ENCODE measurements around the gene OR5H2.

Gene OR5H2

DNA sequence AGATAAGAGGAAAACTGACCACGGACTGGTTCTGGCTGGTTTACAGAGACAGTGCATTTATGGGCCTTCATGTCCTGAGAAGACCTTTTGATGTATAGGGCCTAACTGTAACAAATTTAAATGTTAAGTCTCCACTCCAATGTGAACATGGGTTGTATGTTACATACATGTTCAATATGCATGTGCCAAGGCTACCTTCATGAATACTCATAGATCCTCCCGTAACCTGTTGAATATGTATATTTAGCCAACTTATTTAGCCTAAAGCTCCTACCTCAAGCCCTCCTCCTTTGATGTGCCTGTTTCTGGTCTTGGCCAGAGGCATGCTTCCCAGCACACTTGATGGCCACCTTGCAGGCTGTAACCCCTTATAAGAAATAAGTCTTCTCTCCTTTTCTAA, at the start of gene OR5H2:
Gene OR5H2, plus strand, starts transcription at position 301 of the 400 bp plus-strand sequence. CDS start 398 bp downstream, outside the sequence.
- TF ChIP-seq, protein P1, sequence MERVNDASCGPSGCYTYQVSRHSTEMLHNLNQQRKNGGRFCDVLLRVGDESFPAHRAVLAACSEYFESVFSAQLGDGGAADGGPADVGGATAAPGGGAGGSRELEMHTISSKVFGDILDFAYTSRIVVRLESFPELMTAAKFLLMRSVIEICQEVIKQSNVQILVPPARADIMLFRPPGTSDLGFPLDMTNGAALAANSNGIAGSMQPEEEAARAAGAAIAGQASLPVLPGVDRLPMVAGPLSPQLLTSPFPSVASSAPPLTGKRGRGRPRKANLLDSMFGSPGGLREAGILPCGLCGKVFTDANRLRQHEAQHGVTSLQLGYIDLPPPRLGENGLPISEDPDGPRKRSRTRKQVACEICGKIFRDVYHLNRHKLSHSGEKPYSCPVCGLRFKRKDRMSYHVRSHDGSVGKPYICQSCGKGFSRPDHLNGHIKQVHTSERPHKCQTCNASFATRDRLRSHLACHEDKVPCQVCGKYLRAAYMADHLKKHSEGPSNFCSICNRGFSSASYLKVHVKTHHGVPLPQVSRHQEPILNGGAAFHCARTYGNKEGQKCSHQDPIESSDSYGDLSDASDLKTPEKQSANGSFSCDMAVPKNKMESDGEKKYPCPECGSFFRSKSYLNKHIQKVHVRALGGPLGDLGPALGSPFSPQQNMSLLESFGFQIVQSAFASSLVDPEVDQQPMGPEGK (CRISPR knock-in tag; IDR thresholded peaks at IDR 0.05; ENCODE audit: borderline replicate concordance), result no peak
- TF ChIP-seq CSRNP3 (CRISPR knock-in tag; IDR thresholded peaks at IDR 0.05) (no peak), ZNF565 (CRISPR knock-in tag; conservative IDR thresholded peaks at IDR 0.05; ENCODE audit: low read depth) (no peak), ZFP3 (CRISPR knock-in tag; IDR thresholded peaks at IDR 0.05) (no peak), OSR1 (CRISPR knock-in tag; IDR thresholded peaks at IDR 0.05) (no peak), BACH2 (CRISPR knock-in tag; IDR thresholded peaks at IDR 0.05; ENCODE audit: borderline replicate concordance) (no peak)
- ATAC-seq, result no peak

DNA sequence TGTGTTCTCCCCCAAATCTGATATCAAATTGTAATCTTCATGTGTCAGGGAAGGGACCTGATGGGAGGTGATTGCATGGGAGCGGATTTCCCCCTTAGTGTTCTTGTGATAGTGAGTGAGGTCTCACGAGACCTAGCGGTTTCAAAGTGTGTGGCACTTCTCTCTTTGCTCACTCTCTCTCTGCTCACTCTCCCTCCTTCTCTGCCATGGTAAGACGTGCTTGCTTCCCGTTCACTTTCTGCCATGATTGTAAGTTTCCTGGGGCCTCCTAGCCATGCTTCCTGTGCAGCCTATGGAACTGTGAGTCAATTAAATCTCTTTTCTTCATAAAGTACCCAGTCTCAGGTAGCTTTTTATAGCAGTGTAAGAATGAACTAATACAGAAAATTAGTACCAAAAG, 48.8 kb upstream of the OR5H2 start:
- no peak for ATAC-seq
- TF ChIP-seq GLIS3 (CRISPR knock-in tag; IDR thresholded peaks at IDR 0.05), result no peak
- TF ChIP-seq POU6F1 (CRISPR knock-in tag; IDR thresholded peaks at IDR 0.05; ENCODE audit: borderline replicate concordance, low read depth), result no peak
- TF ChIP-seq TCF4 (CRISPR knock-in tag; IDR thresholded peaks at IDR 0.05; ENCODE audit: borderline replicate concordance), result no peak
- no peak for TF ChIP-seq TOX (CRISPR knock-in tag; IDR thresholded peaks at IDR 0.05; ENCODE audit: borderline replicate concordance)
- no peak for TF ChIP-seq TSHZ2 (CRISPR knock-in tag; IDR thresholded peaks at IDR 0.05)
- TF ChIP-seq ARNTL (CRISPR knock-in tag; IDR thresholded peaks at IDR 0.05; ENCODE audit: borderline replicate concordance, low read depth), result no peak
- TF ChIP-seq ZNF565 (CRISPR knock-in tag; conservative IDR thresholded peaks at IDR 0.05; ENCODE audit: low read depth), result no peak
- no peak for TF ChIP-seq ZC3H10 (CRISPR knock-in tag; IDR thresholded peaks at IDR 0.05)
- no peak for TF ChIP-seq ZFP30 (CRISPR knock-in tag; IDR thresholded peaks at IDR 0.05)
- no peak for TF ChIP-seq CSDC2 (CRISPR knock-in tag; IDR thresholded peaks at IDR 0.05)
- TF ChIP-seq PPARA (CRISPR knock-in tag; IDR thresholded peaks at IDR 0.05; ENCODE audit: borderline replicate concordance), result no peak
- TF ChIP-seq RARB (CRISPR knock-in tag; IDR thresholded peaks at IDR 0.05), result no peak
- TF ChIP-seq ZNF70 (CRISPR knock-in tag; IDR thresholded peaks at IDR 0.05), result no peak

DNA sequence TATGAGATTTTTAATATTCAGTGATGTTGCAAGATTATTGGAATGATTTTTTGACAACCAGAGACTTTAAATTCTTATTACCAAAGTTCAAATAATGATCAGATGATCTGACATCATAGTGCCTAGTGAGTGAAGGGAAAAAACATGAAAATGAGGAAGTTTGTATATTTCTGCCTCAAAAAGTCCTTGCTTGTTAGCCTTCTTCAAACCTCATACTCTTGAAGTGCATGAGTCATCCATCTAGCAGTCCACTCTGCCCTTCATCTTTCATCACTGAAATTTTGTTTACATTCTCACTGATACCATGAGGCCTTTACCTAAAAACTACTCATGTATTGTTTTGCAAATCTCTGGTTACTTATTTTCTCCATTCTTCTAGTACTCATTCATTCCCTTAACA, 42.2 kb upstream of the OR5H2 start:
- TF ChIP-seq ARNTL (CRISPR knock-in tag; IDR thresholded peaks at IDR 0.05; ENCODE audit: borderline replicate concordance, low read depth) (no peak), ESRRG (CRISPR knock-in tag; IDR thresholded peaks at IDR 0.05) (no peak), OSR1 (CRISPR knock-in tag; IDR thresholded peaks at IDR 0.05) (no peak), TSHZ2 (CRISPR knock-in tag; IDR thresholded peaks at IDR 0.05) (no peak), ISL1 (CRISPR knock-in tag; IDR thresholded peaks at IDR 0.05) (no peak), ZFP30 (CRISPR knock-in tag; IDR thresholded peaks at IDR 0.05) (no peak), CSDC2 (CRISPR knock-in tag; IDR thresholded peaks at IDR 0.05) (no peak), ZNF70 (CRISPR knock-in tag; IDR thresholded peaks at IDR 0.05) (no peak), PPARA (CRISPR knock-in tag; IDR thresholded peaks at IDR 0.05; ENCODE audit: borderline replicate concordance) (no peak), ZNF565 (CRISPR knock-in tag; conservative IDR thresholded peaks at IDR 0.05; ENCODE audit: low read depth) (no peak), ZC3H10 (CRISPR knock-in tag; IDR thresholded peaks at IDR 0.05) (no peak), ZFP3 (CRISPR knock-in tag; IDR thresholded peaks at IDR 0.05) (no peak), POU6F1 (CRISPR knock-in tag; IDR thresholded peaks at IDR 0.05; ENCODE audit: borderline replicate concordance, low read depth) (no peak), ZNF8 (CRISPR knock-in tag; IDR thresholded peaks at IDR 0.05) (no peak), RARB (CRISPR knock-in tag; IDR thresholded peaks at IDR 0.05) (no peak)
- TF ChIP-seq, protein P1 (CRISPR knock-in tag; IDR thresholded peaks at IDR 0.05; ENCODE audit: borderline replicate concordance), result no peak
- ATAC-seq, result no peak

Measured in SK-N-SH treated with all-trans-retinoic acid at 6 μM for 48 hours (cell line).